ENCODE measurements around the gene HTR7. TPM values are rescaled to one million over a fixed set of nuclear protein-coding genes. Genes with fewer than 3 reads are reported as not detected.

HTR7 gene
- total and polyA plus RNA-seq, 8 donors = 0.04 to 0.37 (median 0.08) TPM; not detected in 2

DNA sequence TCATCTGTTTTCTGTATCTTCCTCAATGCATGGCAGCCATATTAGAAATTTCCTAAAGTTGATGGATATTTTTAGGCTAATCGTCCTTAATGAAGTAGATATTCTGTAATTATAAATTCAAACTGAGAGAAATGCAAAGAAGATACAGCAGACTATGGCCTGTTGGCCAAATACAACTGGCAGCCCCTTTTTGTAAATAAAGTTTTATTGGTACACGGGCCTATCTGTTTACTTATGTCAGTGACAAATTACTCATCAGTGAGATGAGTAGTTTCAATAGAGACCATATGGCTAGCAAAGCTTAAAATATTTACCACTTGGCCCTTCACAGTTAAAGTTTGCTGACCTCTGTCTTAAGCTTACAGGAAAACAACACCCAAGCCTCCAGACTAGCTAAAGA, 112.3 kb downstream of the HTR7 start:
- intact Hi-C loops (cut with DNase I) = no loop called here
- Histone ChIP-seq H3K27ac (no peak overlapping the region), H3K4me3 (no peak overlapping the region), H3K36me3 (no peaks in the 10 kb centered on the region), H3K27me3 (no peaks in the 10 kb centered on the region), H3K4me1 (no peaks in the 10 kb centered on the region), H3K9me3 (no peaks in the 10 kb centered on the region)
- TF ChIP-seq CTCF (IDR thresholded peaks at IDR 0.05) = no peak
- DNase-seq (no peak), ATAC-seq (no peak), FAIRE-seq (no peak)
- 11% methylated on average over 2 of the region's 2 CpGs for WGBS, 2 donors

DNA sequence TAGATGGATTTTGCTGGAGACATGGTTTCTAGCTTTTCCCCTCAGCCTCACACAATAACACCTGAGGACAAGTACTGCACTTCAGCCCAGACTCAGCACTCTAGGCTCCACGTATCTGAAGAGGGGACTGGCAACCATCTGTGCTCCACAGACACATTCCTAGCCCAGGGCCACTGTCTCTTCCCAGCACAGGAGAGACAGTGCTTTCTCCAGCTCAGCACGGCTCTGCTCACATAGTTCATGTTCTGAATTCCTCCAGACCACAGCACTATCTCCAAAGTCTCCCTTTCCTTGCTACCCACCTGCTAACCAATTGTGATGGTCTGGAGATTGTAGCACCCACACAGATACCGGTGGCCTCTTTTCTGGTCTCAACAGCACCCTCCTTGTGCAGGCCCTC, 114.5 kb downstream of the HTR7 start:
- no peak for TF ChIP-seq CTCF (IDR thresholded peaks at IDR 0.05)
- no peak for ATAC-seq

DNA sequence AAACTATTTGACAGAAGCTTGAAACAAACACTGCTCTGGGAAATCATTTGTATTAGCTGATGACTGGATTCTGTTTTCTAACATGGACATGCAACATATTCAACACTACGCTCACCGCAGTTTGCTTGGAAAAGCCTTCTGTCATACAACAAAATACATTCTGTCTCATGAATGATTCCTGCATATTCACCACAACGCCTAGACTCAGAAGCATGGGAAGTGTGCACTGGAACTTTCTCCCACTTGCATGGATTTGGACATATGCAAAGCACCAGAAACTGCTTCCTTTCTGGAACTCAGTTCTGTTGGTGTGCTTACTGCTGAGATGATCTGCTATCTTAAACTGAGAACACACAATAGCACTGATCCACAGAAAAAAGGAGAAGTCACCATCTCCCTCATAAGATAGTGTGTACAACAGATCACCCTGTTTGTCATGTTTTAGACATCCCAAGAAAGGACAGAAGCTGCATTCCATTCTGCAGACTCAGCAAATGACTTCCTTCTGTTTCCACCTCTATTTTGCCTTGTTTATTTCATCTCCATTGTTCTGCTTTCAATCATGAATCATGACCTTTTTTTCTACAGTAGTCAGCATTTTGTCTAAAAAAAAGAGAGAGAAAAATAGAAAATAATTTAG, 115.8 kb downstream of the HTR7 start:
- FAIRE-seq = no peak
- ATAC-seq = peak in 2 of 4 donors; percentile 66 to 74
- no peak for DNase-seq

More for the DNA sequence above, 114.5 kb downstream of the HTR7 start:
- Histone ChIP-seq H3K4me3 (no peak overlapping the region), H3K9me3 (no peaks in the 10 kb centered on the region), H3K4me1 (no peaks in the 10 kb centered on the region), H3K27me3 (no peaks in the 10 kb centered on the region), H3K36me3 (no peaks in the 10 kb centered on the region), H3K27ac (no peak overlapping the region)
- intact Hi-C loops (cut with DNase I) = no loop called here
- DNase-seq = no peak
- 63 to 69% methylated on average over 3 of the region's 3 CpGs for WGBS, 2 donors
- no peak for FAIRE-seq

DNA sequence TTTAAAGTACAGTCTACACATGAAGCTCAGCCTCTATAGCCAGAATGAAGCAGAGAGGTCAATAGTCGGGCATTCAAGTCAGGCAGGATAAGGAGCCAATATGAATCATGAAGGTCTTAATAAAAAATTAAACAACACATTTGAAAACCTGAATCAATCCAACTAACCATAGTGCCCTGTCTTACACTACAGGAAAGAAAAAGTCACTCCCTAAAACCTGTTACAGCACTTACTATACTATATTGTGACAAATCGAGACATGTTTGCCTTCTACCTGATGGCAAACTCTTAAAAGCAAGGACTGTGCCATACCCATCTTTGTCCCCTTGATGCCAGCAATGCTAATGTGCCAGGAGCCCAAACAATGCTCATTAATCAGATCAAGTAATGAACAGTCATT, 117.6 kb downstream of the HTR7 start:
- no peaks in the 10 kb centered on the region for H3K4me1 ChIP-seq
- WGBS, 2 donors = 52 to 61% methylated on average over 2 of the region's 2 CpGs
- no peak for FAIRE-seq
- H3K4me3 ChIP-seq = no peak overlapping the region
- DNase-seq = no peak
- H3K36me3 ChIP-seq = no peaks in the 10 kb centered on the region
- H3K27me3 ChIP-seq = no peaks in the 10 kb centered on the region
- no peak overlapping the region for H3K27ac ChIP-seq
- no peaks in the 10 kb centered on the region for H3K9me3 ChIP-seq
- intact Hi-C loops (cut with DNase I) = no loop called here
- ATAC-seq = no peak
- TF ChIP-seq CTCF (IDR thresholded peaks at IDR 0.05) = no peak

More for the DNA sequence above, 115.8 kb downstream of the HTR7 start:
- H3K4me3 ChIP-seq = no peak overlapping the region
- no peaks in the 10 kb centered on the region for H3K9me3 ChIP-seq
- intact Hi-C loops (cut with DNase I) = no loop called here
- no peak overlapping the region for H3K27ac ChIP-seq
- H3K36me3 ChIP-seq = no peaks in the 10 kb centered on the region
- H3K4me1 ChIP-seq = no peaks in the 10 kb centered on the region
- TF ChIP-seq CTCF (IDR thresholded peaks at IDR 0.05) = no peak
- 68 to 82% methylated on average over 3 of the region's 3 CpGs for WGBS, 2 donors
- no peaks in the 10 kb centered on the region for H3K27me3 ChIP-seq

DNA sequence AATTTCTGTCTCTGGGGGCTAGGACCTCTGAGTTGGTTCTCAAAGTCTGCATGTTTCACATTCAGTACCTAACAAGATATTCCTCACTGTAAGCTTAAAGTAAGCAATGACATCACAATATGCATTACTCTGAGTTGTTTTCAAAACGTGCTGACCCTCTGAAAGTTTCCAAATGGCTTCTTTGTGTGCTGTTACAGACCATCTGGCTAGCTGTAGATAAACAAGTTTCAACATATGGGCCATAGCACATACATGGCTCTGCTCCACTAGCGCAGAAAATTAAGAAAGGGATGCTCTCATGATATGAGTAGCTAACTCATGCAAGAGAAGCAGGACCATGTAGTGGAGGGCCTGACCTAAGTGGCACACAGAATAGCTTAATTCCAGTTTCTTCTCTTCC, 119.0 kb downstream of the HTR7 start:
- Histone ChIP-seq H3K4me3 (no peak overlapping the region), H3K36me3 (no peaks in the 10 kb centered on the region), H3K4me1 (no peaks in the 10 kb centered on the region), H3K27me3 (no peaks in the 10 kb centered on the region), H3K9me3 (no peaks in the 10 kb centered on the region), H3K27ac (no peak overlapping the region)
- intact Hi-C loops (cut with DNase I) = no loop called here
- no peak for TF ChIP-seq CTCF (IDR thresholded peaks at IDR 0.05)
- no peak for FAIRE-seq
- no peak for ATAC-seq
- WGBS, 2 donors = 47 to 48% methylated on average over 2 of the region's 2 CpGs
- no peak for DNase-seq

Measured in pancreas (tissue), 10 donors.